NCI-H2227 (cell line): Measurements from ENCODE around the gene CLCA4.
"Not testable (repeated sequence)": the region's sequence is repeated elsewhere in the genome, so short reads cannot be mapped to it uniquely, and the experiment has no call there.

Experiments
- DNase-seq: peaks from one replicate; lab custom pipeline; 2025; ENCODE audit not compliant: unreplicated experiment; lab: John Stamatoyannopoulos, UW

Gene CLCA4

GRCh38 chr1:86596741-86597290 is 49.9 kb downstream of the CLCA4 start:
- DNase-seq: no peak

GRCh38 chr1:86606080-86606479 is 59.2 kb downstream of the CLCA4 start:
- not testable (repeated sequence) for DNase-seq

- DNase-seq: no peak
These were observed 69.6 kb downstream of the CLCA4 start for GRCh38 chr1:86616433-86616832.

- DNase-seq: no peak
These were observed 70.0 kb downstream of the CLCA4 start for GRCh38 chr1:86616871-86617270.

GRCh38 chr1:86618358-86618757 is 71.5 kb downstream of the CLCA4 start:
- DNase-seq: no peak

GRCh38 chr1:86619313-86619712 is 72.4 kb downstream of the CLCA4 start:
- no peak for DNase-seq

- DNase-seq: no peak
These were observed 74.4 kb downstream of the CLCA4 start for GRCh38 chr1:86621286-86621685.
